ENCODE data around the gene ENG.
"Not testable (repeated sequence)": the region's sequence is repeated elsewhere in the genome, so short reads cannot be mapped to it uniquely, and the experiment has no call there.

ENG gene

DNA sequence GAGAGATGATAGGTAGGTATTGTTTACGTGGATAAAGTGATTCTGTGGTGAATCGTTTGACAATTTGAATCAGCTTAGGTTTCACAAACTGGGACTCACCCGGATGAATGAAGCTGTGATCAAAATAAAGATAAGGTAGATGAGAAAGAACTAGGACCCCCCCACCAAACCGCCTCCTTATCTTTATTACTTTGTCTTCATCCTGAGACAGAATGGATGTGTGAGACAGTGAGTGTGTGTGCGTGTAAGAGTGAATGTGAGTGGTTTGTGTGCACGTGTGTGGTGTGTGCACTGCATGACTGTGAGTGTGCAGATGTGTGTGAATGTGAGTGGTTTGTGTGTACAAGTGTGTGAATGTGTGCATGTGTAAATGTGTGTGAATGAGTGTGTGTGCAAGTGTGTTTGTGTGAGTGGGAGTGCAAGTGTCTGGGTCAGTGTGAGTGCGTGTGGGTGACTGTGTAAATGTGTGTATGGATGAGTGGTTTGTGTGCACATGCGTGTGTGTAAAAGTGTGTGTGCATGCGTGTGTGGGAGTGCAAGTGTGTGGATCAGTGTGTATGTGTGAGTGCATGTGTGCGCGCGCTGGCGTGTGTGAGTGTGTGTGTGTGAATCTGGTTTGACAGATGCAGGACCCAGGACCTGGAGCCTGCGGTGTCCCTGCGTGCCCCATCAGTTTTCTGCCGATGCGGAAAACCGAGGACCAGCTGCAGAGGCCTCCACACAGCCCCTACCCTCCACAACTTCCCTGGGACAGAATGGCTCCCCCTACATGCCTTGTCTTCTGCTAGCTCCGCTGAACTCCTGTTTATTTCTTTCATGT lies 11.4 kb upstream of the ENG start:
- DNase-seq (ENCODE audit: low read depth, low spot score) = no peak

DNA sequence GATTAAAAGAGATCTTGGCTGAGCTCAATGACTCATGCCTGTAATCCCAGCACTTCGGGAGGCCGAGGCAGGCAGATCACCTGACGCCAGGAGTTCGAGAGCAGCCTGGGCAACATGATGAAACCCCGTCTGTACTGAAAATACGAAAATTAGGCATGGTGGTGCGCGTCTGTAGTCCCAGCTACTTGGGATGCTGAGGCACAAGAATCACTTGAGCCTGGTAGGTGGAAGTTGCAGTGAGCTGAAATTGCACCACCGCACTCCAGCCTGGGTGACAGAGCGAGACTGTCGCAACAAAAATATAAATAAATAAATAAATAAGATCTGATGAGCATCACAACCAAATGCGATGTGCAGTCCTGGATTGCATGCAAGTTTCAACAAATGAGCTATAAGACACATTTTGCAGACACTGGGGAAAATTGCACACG lies 8.7 kb upstream of the ENG start:
- no peak for DNase-seq (ENCODE audit: low read depth, low spot score)

DNA sequence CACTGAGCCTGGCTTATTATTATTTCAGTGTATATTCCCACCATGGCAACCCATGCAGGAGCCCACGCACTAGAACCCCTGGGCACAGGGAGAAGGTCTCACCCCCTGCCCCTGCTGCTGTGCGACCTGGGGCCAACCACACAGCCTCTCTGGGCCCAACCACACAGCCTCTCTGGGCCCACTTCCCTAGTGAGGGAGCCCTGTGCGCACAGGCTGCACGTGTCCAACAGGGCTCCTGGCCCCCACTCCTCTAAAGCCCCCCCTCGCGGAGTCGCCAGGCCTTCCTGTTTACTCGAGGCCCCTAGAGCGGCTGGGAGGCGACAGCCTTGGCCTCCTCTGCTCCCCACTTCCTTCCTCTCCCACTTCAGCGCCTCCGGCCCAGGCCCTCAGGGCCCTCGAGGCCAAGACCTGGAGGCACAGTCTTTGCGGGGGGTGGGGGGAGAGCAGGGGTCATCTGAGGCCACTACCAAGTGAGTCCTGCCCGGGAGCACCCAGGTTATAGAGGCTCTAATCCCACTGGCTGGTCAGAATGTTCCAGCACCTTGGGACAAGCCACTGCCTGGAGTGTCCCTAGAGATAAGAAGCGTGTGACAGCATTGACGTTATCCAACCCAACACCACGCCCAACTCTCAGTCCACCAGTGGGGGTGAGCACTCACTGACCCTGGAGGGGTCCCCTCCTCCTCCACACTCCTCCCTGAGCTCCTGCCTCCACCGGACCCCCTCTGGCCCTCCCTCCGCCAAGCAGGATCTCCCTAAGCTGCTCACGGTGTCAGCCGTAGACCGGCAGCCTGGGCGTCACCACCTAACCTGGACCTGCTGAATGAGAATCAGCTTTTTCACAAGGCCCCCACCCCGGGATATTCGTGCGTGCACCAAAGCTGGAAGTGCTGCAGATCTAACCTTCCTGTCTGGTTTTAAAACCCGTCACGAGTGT lies 7.9 kb upstream of the ENG start:
- DNase-seq (ENCODE audit: low read depth, low spot score) = no peak

DNA sequence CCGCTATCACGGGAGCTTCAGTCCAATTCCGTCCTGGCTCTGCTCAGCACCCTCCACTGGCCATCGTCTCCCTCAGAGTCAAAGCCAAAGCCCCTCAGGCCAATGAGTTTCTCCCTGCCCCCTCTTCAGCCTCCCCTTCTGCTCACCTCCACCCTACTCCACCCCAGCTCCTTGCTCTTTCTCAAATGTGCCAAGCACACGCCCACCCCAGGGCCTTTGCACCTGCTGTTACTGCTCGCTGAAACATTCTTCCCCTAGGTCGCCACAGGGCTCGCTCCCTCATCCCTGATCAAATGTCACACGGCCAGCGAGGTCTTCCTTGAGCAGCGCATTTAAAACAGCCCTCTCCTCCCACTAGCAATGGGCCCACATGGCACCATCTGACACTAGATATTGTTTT lies 6.3 kb upstream of the ENG start:
- no peak for DNase-seq (ENCODE audit: low read depth, low spot score)

DNA sequence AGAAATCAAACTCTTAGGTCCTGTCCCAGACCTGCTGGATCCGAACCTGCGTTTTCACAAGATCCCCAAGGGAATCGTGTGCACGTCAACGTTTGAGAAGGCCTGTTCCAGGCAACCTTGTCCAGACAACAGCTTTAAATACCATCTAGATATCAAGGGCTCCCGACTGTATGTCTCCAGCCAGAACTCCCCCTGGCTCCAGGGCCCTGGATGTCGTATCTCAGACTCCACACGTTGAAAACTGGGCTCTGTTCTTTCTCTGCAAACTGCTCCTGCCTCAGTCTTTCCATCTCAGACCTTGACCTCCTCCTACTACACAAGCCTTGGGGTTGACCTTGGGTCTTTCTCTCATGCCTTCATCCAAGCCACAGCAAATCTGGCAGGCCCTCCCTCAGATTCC lies 5.8 kb upstream of the ENG start:
- DNase-seq (ENCODE audit: low read depth, low spot score) = no peak

DNA sequence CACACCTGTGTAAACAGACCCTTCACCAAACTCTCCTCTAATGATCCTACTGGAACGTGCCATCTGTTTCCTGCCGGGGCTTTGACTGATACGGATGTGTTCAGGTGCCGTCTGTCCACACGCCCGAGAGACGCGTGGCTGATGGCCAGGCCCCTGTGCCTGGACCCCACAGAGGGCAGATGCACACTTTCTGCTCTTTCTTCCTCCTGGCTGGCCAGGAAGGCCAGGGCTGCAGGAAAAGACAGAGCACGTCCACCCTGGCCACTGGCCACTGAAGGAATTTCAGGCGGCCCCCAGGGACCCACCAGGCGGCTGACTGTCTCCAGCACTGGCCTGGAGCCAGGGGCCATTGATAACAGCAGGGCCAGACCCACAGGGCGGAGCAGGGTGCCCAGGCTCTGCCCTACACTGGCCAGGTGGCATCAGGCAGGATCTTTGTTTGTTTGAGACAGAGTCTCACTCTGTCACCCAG lies 3.6 kb upstream of the ENG start:
- DNase-seq (ENCODE audit: low read depth, low spot score) = no peak

DNA sequence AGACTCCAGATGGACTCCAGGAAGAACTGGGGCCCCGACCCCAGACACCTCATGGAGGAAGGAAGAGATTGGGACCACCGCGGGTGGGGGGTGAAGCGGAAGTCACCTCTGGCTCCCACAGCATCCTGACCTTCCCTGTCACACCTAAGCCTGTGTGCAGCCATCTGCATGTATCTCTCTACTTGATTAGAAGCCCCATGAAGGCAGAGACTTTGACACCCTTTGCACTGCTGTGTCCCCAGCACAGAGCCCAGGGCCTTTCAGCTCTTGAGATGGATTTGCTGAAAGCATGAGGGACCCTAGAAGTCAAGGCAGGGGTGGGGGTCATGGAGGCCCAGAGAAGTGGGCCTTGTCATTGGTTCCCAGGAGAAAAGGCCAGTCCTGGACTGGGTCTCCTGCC lies 2.8 kb upstream of the ENG start:
- DNase-seq (ENCODE audit: low read depth, low spot score) = no peak

DNA sequence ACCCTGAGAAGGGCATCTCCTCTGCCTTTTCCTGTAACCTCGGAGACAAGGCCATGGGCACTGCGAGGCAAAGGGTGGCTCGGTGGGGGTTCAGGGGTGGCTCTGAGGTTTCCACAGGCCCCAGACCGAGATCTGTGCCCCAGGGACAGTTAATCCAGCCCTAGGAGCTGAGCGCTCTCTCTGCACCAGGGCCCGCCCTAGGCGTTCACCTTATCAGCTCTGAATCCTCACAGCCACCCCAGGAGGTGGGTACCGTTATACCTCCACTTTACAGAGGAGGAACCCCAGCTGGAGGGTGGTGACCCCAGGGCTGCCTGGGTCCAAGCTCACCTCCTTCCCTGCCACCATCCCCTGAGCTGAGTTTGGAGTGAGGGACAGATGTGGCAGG lies 2.3 kb upstream of the ENG start:
- DNase-seq (ENCODE audit: low read depth, low spot score) = no peak

DNA sequence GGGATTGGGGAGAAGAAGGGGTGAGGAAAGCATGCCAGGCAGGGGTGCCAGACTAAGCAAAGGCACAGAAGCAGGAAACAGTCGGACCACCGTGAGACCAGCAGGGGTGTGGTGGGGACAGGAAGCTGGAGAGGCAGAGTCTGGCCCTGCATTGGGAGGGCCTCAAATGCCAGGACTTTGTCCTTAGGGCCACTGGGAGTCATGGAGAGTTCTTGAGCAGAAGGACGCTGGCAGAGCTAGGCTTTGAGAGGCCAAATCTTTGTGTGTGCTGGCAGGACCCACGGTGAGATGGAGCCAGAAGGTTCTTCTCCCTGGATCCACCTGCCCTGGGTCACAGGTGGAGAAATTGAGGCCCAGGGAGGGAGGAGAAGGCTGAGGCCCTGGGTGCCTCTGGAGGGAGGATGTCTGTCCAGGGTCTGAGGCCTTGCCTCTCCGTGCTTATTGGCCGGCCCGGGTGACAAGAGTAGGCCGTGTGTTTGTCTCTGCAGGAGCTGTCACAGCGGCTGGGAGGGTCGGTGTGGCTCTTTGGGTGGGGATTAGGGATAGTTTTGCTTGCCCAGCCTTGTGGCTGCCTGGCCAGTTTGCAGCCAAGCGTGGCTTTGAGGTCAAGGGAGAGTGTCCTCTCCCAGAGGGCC lies 1.8 kb upstream of the ENG start:
- DNase-seq (ENCODE audit: low read depth, low spot score) = no peak

DNA sequence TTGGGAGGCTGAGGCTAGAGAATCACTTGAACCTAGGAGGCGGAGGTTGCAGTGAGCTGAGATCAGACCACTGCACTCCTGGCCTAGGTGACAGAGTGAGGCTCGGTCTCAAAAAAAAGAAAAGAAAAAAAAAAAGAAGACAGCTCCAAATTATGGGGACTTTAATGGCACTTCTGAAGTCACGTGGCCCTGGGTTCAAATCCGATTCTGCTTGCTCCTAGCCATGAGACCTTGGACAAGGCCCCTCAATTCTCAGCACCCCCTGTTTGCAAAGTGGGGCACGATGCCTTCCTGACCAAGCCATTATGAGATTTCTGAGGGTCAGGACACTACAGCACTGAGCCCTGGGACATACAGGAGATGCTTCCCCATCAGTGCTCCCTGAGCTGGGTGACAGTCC lies 1.1 kb upstream of the ENG start:
- no peak for DNase-seq (ENCODE audit: low read depth, low spot score)

DNA sequence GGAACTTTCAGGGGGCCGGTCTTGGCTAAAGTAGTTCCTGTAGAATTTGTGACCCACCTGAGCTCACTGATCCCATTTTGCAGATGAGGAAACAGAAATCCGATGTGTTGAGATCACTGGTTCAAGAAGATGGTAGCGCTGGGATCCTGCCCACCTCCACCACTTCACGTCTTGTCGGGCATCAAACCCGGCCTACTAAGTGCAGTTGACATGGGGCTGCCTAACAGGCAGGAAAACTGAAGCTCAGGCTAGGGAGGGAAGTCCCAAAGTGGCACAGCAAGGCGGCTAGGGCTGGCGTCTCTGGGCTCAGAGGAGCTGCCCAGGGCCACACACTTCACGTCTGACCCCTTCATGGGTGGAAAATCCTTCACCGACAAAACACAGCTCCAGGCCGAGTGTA lies 502 bp upstream of the ENG start:
- no peak for DNase-seq (ENCODE audit: low read depth, low spot score)

DNA sequence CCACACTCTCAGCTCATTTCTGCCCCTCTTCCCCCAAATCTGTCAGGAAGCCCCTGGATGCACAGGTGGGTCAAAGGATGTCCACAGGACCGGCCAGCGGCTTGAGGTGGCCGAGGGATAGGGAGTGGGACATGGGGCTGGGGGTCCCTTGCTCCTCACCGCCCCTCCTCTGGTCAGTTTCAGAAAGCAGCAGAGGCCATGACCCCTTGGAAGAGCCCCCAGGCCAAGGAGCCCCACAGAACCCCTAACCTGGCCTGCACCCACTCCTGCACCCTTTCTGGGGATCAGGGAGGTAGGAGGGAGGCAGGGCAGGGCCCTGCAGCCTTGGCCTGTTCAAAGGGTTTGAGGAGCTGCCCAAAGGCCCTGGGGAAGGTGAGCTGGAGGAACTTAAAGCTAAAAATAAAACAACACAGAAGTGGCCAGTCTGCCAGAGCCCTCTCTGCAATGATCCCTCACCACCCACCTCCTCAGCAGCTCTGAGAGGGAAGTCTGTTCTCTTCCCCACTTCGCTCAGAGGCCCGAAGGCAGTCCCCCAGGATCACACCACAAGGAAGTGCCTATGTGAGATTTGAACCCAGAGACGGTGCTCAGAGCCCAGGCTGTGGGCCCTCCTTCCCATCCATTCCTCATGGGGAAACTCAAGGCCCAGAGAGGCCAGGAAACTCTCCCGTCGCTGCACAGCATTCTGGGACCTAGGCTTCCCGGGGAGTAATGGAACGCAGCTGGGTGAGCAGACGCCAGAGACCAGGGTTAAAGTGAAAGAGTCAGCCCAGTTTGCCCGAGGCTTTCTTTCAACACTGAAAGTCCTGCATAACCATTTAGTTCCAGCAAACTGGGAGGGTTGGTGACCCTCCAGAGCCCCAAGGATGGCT lies 910 bp downstream of the ENG start:
- DNase-seq (ENCODE audit: low read depth, low spot score) = no peak

DNA sequence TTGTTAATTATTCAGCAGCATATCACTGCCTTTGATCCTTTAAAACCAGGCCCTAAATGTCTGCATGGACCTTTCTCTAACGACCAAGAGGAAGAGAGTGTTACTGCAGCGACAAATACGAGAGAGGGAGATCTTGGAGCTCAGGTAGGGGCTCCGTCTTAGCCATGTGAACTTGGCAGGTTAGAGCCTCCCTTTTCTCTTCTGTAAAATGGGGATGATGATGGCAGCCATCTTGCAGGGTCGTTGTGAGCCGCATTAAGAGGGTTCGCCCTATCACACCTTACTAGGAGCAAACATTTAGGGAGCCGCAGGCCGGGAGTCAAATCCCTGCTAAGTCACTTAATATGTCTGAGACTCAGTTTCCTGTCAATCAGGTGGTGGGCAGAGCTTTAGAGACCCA lies 1.6 kb downstream of the ENG start:
- DNase-seq (ENCODE audit: low read depth, low spot score) = no peak

DNA sequence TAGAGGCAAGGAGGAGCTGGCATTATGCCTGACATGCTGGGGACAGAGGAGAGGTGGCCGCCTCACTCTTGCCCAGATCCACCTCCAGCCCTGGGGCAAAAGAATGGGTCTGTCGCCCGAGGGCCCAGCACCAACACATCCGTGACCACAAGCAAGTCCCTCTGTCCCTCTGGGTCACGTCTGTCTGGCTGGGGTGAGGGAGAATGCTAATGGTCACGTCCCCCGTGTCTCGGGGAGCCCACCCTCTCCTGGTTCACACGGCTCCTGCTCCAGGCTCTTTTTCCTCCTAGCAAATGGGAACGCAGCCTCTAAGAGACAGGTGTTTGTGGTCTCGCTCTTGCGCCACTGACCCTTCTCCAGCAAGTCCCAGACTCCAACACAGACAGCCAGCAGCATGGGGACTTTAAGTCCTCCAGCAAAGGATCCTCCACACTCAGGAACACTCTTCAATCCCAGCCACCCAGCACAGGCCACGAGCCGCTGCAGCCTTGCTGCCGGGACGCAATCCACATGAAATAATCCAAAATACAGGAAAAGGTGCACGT lies 4.1 kb downstream of the ENG start:
- DNase-seq (ENCODE audit: low read depth, low spot score) = no peak

DNA sequence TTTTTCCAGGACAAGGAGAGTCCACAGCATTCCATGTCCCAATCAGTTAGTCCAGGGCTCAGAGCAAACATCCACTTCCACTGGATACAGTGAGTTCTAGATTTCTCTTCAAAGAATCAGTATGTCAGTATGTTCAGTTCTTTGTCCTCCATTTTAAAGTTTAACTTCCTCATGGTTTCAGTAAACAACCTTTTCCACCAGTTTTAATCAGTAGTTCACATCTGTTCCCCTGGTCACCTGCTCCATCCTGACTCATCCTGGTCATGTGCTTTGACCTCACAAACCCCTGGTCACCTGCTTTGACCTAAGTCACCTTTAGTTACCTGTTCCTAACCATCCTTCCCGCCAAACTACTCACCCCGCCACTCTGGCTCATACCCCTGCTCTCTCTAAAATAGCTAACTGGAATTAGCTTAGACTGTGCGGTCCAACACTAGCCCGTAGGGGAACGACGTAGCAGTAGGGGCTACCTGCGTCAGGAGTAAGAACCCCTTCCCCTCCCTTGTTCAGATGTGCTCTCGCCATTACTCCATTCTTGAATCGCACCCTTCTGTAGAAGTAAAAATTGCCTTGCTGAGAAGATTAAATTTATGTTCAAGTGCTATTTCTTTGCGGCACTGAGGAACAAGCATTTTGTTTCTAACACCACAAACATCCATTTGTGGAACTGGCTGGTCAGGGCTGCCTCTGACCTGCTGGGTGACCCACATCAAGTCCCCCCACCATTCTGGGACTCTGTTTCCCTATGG lies 5.5 kb downstream of the ENG start:
- no peak for DNase-seq (ENCODE audit: low read depth, low spot score)

DNA sequence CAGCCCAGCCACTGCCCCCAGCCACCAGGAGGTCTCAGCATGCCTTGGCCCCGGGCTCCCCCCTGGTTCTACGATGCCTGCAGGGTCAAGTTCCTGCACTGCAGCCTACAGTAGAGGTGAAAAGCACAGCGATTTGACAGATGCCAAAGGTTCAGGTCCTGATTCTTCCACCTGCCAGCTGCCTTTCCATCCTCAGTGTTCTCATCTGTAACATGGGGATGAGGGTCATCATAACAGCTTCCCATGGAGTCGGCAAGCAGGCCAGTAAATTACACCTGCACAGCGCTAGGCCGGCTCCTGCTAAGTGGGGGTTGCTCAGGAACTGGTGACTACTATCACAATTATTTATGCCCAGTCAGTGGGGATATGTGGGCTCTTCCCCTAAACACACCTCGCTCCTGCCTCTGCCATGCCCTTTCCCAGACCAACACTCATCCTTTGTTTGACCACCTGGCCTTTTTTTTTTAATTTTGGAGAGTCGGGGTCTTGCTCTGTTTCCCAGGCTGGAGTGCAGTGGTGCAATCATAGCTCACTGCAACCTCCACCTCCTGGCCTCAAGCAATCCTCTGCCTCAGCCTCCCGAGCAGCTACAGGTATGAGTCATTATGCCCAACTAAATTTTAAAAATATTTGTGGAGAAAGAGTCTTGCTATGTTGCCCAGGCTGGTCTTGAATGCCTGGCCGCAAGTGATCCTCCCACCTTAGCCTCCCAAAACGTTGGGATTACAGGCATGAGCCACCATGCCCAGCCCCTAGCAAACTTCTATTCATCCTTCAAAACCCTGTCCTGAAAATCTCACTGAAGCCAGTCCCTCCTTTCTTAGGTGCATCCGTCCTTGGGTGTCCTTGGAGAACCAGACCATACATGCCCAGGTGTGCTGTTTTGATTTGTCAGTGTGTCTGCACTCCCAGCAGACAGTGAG lies 6.4 kb downstream of the ENG start:
- DNase-seq (ENCODE audit: low read depth, low spot score) = no peak

DNA sequence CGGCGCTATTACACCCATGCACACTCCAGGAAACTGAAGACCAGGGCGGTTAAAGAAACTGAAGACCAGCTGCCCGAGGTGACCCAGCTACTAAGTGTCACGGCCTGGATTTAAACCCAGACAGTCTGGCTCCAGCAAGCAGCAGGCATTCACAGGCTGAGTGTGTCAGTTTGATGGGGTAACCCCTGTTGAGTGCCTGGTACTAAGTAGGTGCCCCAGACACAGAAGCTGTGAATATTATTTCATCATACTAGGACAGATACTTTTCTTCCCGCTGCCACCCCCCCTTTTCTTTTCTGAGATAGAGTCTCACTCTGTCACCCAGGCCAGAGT lies 7.3 kb downstream of the ENG start:
- DNase-seq (ENCODE audit: low read depth, low spot score) = no peak

DNA sequence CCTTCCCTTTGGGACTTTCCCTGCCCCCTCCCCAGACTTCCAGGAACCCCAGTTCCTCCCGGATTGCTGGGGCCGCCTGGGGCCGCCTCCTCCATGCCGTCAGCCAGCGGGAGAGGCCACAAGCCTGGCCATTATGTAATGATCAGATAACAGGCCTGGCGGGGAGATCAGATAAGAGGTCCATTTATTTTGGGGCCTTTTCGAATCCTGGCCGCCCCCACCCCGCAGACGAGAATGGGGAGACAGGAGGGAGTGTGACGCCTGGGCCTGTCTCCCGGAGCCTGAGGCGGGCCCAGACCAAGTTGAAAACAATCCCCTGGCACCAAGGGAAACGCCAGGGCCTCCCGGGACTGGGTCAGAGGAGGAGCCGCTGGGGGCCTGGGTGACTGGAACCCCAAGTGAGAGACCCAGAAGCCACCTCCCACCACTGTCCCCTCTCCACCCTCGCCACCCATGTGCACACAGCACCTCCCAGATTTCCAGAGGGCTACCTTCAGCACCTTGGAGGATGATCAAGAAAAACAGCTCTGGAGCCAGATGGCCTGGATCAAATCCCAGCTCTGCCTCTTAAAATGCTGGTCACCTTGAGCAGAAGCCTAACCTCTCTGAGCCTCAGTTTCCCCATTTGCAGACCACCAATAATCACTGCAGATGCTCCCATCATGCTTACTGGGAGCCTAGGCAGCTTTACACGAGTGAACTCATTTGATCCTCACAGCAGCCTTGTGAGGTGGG lies 7.8 kb downstream of the ENG start:
- DNase-seq (ENCODE audit: low read depth, low spot score) = no peak

DNA sequence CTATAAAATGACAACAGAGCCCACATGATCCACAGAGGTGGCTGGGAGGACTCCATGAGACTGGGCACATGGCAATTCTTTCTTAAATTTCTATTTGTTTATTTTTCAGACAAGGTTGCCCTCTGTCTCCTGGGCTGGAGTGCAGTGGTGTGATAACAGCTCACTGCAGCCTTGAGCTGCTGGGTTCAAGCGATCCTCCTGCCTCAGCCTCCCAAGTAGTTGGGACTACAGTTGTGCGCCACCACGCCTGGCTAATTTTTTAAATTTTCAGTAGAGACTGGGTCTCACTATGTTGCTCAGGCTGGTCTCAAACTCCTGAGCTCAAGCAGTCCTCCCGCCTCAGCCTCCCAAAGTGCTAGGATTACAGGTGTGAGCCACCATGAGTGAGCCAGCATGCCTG lies 8.8 kb downstream of the ENG start:
- not testable (repeated sequence) for DNase-seq (ENCODE audit: low read depth, low spot score)
